GM20431 (cell line): ENCODE measurements around the gene TFDP1.
"Not testable (repeated sequence)": the region's sequence is repeated elsewhere in the genome, so short reads cannot be mapped to it uniquely, and the experiment has no call there.

ENCODE experiments used
- in situ Hi-C: fragments of 300-500 bp; cut with MseI, MboI; formaldehyde crosslinking; loops from one replicate; pipeline ENCODE4 v1.15.0; 2020; ENCODE audit warnings: low sequenced_read_pairs; ENCODE audit not compliant: unreplicated experiment

The TFDP1 gene

DNA sequence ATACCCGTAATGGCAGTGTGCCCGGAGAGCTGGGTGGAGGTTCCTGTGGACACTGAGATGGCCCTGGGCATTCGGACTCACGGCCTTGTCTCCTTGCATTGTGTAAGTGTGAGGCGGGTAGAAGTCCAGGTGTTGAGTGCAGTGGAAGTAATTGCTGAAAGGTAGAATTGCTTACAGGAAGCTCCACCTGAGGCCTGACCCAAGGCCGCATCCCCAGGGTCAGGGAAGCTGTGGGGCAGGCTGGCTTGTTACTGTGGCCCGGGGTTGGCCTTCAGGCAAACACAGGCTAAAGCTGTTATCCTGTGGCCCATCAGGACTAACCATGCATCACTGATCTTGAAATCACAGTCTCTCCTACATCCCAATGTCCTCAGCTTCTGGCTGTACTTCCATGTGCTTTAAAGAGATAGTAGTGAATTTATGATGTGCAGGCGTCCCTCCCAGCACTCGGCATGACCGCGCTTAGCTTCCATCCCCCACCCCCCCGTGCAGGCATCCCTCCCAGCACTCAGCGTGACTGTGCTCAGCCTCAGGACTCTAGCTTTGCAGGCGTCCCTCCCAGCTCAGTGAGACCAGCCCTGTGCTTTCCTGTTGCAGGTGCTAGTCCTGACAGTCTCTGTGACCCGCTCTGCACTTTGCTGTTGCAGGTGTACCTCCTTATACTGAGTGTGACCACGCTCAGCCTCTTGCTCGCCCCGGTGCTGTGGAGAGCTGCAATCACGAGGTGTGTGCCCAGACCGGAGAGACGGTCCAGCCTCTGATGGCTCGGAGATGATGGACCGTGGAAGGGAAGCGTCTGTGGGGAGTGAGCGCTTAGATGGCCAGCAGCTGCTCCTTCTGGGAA is 35.6 kb upstream of the TFDP1 start:
- in situ Hi-C loops: no loop called here

DNA sequence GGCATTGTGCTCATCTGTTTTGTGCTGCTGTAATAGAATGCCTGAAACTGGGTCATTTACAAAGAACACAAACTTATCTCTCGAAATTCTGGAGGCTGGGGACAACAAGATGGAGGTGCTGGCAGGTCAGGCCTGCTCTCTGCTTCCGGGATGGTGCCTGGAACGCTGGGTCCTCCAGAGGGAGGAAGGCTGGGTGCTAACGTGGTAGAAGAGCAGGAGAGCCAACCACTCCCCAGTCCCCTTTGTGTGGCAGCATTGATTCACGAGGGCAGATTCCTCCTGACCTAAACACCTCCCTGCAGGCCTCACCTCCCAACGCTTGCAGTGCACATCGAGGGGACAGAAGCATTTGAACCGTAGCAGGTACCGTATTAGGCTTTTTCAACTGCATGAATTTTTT is 34.1 kb upstream of the TFDP1 start:
- in situ Hi-C loops: no loop called here

DNA sequence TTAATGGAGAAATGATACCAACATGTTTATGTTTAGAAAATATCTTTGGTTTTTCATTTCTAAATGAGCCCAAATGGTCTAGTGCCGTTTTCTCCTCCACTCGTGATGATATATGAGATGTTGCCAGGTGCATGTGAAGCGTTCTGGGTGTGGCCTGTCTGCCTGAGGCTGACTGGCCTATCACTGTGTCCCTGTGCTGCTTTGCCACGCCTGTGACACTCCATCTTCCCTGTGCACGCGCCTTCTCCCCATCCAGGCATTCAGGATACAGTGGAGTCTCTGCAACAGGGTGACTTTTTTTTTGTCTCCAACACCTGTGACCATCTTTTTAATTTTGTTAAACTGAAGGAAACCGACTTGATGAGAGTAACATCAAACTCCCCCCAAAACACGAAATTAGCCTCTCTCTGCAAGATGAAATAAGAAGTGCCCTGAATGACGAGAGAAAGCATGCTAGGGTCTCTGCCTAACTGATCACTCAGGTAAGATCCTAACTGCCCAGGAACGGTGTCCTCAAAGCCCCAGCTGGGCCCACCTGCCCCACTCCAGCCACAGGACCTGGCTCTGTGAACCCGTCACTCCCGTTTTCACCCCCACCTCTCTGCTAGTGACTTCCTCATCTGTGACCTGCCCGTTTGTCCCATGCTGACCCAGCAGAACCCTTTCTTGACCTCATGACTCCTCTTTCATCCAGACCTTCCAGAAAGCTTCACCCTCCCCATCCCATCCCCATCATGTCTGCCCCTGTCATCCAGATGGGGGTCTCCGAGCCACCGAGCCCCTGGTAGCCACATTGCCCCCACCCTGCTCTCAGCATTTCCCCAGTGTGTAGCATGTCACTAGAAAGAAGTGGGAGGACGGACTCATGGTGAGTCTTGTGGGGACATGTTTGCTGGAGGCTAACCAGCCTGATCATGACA is 33.2 kb upstream of the TFDP1 start:
- in situ Hi-C loops: no loop called here

DNA sequence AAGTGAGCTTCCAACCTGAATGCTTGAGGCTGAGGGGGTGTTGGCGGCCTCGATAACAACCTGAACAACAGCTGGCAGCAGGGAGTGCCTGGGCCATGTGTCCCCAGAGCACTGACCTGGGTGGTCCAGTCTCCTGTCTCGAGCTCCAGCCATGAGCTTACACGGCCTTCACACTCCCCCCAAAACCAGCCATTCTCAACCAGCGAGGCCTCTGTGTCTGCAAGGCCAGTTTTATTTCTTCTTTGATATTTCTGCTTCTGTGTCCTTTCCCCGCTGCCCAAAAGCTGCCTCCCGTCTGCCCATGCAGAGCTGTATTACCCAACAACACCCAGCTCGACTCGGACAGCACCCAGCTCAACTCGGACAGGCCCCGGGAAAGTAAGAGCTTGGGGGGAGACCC is 32.5 kb upstream of the TFDP1 start:
- in situ Hi-C loops: no loop called here

DNA sequence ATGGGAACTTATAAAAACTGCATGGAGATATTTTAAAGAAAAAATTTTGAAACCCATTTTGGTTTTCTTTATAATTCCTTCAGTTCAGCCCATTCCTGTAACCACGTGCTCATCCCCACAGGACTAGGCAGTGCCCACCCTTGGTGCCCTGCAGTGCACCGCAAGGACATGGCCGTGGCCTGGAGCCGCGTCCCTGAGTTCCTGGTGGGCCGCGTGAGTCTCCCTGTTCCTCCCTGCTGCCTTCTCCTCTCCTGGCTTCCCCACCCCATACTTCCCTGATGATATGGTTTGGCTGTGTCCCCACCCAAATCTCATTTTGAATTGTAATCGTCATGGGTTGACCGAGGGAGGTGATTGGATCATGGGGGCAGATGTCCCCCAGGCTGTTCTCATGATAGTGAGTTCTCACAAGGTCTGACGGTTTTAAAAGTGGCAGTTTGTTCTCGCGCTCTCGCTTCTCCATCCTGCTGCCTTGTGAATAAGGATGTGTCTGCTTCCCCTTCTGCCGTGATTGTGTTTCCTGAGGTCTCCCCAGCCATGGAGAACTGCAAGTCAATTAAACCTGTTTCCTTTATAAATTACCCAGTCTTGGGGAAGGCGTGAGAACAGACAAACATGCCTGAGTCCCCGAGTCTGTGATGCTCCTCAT is 31.6 kb upstream of the TFDP1 start:
- in situ Hi-C loops: no loop called here

DNA sequence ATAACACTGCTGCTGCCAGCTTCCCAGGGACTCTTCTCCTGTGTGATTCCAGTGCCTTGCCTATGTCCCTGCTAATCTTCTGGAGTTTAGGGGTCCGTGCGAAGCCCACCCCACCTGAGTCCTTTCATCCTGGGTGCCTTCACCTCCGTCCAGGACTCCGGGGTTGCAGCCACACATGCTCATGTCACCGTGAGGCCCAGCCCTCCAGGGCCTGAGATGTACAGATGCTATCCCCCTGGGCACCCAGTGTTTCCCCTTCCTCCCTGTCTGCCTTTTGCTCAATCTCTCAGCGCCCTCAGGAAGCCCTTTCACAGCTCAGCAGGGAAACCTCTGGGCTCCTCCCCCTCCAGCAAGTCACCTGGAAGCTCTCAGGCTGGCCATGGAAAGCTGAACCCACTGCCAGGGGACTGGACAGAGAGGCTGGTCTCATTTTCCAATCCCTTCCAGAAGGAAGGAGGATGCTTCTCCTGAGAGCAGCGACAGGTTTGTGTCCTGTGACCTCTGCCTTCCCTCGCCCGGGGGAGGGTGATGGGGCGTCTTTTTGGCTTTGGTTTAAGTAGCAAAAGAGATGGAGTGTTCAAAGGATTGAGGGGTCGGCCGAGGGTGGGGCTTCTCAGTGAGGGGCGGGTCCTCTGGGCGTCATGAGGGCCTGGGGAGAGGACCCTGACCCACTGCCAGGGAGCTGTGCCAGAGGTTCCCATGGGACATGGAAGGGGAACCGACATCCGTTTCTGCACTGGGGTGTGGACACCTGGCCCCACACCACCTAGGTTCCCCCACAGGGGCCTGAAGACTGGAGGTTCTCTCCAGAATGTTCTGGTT is 30.8 kb upstream of the TFDP1 start:
- in situ Hi-C loops: no loop called here

DNA sequence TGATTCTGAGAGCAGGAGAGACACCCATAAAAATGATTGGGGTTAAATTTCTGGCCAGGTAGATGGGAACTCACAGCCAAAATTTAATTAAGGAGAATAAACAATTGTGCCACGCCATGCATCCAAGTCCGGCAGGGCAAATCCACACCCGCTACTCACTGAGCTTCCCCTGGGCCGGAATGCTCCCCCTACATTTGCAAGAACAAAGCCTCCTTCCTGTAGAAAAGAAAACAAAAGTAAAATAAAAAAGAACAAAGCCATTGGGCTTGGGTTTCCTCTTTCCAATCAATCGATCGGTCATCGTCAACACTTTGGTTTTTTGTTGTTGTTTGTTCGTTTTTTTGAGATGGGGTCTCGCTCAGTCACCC is 30.2 kb upstream of the TFDP1 start:
- in situ Hi-C loops: no loop called here

DNA sequence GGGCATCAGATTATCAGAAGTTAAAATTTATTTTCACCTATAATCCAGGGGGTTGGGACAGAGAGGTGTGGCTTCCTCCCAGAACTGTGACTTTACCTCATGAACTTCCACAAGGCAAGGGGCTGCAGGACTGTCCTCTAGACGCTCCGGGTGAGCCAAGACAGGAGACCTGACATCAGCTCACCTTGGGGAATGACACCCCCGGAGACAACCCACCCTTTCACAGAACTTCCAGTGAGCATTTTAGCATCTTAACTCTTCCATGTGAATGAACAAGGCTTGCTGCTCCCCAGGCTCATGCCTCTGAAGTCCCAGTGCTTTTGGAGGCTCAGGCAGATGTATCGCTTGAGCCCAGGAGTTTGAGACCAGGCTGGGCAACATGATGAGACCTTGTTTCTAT is 29.4 kb upstream of the TFDP1 start:
- in situ Hi-C loops: no loop called here

DNA sequence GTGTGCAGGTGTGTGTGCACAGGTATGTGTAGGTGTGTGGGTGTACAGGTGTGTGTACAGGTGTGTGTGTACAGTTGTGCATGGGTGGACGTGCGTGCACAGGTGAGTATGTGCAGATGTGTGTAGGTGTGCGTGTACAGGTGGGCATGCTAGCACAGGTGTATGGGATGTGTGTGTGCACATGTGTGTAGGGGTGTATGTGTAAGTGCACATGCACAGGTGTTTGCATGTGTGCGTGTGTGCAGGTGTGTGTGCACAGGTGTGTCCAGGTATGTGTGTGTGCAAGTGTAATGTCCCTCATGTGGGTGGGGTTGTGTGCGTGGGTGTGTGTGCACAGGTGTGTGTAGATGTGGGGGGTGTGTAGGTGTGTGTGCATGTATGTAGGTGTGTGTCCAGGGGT is 27.5 kb upstream of the TFDP1 start:
- in situ Hi-C loops: no loop called here

DNA sequence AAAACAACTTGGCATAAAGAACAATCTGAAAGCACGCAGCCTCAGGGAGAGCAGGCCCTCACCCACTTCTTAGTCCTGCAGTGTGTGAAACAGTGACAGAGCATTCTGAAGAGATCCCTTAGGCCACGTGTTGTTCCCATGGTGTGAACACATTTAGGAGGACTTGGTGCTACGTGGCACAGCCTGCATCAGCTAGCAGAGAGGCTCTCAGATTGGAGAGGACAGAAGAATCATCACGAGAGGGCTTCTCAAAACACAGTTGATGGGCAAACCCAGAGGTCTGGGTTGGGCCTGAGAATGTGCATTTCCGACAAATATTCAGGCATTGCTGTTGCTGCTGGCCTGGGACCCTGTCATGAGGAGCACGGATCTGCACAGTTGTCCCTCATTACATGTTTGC is 26.1 kb upstream of the TFDP1 start:
- in situ Hi-C loops: no loop called here

DNA sequence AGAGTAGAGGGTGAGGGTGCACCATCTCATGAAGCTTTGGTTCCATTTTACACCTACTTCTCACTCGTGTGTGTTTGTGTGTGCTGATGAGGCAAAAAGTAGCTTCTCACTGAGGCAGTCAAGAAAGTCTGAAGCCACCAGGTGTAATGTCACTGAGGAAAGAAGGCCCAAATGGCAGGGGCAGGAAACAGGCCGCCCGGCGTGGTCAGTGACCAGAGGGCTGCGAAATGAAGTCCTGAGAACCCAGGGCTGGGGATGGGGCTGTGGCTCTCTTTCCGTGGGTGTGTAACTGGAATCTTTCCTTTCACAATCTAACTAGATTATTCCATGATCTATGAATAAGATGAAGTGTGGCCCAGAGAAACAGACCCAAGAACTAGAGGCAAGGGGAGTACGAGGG is 25.5 kb upstream of the TFDP1 start:
- in situ Hi-C loops: no loop called here

DNA sequence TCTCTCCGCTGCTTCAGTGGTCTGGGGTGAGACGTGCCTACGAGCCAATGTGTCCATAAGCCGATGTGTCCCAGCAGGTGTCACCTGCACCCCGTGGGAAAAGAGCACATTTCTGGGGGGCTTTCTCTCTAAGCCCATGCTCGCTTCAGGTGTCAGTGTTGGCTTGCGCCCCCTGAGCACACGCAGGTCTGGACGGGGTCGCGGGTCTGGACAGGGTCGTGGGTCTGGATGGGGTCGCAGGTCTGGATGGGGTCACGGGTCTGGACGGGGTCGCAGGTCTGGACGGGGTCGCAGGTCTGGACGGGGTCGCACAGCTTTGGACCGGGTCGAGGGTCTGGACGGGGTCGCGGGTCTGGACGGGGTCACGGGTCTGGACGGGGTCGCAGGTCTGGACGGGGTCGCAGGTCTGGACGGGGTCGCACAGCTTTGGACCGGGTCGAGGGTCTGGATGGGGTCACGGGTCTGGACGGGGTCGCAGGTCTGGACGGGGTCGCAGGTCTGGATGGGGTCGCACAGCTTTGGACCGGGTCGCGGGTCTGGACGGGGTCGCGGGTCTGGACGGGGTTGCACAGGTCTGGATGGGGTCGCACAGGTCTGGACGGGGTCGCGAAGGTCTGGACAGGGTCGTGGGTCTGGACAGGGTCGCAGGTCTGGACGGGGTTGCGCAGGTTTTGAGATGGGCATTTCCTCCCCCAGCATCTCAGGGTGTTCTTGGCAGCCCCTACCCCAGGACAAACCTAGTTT is 24.5 kb upstream of the TFDP1 start:
- in situ Hi-C loops: no loop called here

DNA sequence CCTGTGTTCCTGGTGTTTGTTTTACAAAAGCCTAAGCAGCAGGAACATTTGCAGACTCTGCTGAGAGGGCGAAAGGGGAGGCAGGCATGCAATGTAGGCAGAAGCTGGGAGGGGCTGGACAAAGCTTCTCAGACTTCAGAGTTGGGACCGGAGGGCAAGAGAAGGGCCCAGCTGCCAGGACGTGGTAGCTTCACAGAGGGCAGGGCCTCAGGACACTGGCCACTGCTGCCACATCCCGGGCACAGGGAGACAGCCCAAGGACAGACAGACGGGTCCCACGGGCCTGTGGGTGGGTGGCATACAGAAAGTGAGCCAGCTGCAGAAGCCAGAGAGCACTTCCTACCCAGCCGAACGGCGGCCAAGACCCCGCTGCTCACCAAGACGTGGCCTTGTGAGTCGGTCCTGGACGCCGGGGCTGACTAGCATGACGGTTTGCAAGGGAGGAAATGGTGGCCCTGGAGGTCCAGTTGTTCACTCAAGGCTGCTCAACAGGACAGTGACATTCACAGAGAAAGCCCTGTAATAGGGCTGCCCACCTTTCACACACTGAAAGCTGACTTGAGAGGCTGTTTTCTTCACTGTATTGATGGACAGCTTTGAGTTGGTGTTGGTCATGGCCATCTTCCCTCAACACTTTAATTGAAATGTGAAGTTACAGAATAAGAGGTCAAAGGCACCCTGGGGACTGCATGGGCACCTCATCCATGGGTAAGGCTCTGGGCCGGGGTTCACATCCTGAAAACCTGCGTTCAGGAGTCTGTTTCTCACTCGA is 23.7 kb upstream of the TFDP1 start:
- in situ Hi-C loops: no loop called here

DNA sequence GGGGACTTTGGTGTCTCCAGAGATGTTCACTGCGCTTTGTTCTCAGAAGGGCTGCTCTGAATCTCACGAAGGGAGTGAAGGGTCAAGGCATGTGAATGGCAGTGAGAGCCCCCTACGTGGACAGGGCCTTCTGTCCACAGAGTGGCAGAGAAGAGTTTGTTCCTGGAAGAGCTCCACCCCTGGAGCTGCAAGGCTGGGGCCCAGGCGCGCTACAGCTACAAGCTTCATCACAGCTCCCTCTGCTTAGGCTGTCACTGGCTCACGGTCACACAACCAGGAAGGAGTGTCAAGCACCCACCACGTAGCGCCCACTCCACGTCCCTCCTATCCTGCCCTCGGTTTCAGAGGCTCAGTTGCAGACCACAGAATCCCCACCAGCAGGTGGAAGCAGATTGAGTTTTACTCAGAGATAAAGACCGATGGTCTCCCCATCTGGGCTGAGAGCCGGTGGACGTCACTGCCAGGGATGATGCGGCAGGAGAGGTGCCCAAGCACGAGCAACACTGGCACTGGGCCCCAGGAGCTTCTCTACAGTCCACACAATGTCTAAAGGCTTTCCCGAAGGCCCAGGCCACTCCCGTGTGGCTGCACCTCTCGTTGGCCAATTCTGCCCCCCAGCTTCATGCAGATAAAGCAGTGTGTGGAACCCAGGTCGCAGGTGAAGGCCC is 23.0 kb upstream of the TFDP1 start:
- in situ Hi-C loops: no loop called here

DNA sequence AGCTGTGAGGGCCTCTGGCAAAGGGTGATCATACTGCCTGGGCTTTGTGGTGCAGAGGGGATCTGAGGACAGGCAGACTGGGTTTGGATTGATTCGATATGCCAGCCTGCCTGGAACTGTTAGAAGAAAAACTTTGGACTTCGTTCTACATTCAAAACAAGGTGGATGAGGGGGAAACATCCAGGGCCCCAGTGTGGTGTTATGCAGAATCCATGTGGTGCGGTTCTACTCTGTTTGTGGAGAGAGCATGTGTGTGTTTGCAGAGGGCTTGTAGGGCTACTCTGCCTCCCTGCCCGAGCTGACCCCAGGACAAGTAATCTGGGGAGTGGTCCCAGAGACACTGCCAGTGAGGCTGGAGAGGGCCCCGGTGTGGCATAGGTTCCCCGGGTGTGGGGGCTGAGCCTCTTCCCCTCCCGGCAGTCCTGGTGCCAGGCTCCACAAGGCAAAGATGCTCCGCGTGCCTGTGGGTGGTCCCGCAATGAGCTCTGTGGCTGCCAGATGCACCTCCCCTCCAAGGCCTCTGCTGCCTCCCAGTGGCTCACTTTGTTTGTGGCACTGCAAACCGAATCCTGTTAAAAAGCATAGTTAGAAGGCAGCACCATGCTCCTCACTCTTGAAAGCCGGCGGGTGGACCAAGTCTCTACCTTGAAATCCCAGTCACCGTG is 22.3 kb upstream of the TFDP1 start:
- in situ Hi-C loops: no loop called here

DNA sequence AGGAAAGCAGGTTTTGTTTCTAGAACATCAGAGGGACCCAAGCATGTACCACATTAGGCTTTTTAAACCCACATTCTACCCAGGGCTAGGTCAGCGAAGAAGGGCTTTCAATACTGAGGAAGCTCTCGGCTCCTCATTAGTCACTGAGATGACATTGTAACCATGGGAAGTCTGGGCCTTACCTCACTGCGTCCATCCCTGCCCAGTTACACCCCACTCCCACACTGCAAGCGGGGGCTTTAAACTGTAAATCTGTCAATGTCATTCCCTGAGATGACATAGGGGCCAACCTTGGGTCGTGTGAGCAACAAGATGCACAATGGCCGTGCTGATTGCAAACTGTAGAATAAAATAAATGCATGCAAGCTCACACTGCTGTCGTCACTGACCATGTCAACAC is 21.7 kb upstream of the TFDP1 start:
- in situ Hi-C loops: no loop called here

DNA sequence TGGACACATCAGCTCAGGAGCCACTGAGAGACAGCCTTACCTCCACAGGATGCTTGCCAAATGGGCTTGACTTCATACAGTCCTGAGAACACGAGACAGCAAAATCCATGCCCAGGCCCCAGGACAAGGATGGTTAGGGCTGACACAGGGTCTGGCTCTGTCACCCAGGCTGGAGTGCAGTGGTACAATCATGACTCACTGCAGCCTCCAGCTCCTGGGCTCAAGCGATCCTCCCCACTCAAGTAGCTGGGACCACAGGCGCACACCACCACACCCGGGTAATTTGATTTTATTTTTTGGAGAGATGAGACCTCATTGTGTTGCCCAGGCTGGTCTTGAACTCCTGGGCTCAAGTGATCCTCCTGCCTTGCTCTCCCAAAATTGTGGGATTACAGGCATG is 21.0 kb upstream of the TFDP1 start:
- in situ Hi-C loops: not testable (repeated sequence)
